IPS-NIHi7 (cell line): ENCODE results near the gene CFAP410.

Experiments
- DNase-seq: peaks from one replicate; pipeline ENCODE4 v3.0.0; 2012; ENCODE audit warnings: mixed read lengths; ENCODE audit errors: extremely low spot score

Gene CFAP410

DNA sequence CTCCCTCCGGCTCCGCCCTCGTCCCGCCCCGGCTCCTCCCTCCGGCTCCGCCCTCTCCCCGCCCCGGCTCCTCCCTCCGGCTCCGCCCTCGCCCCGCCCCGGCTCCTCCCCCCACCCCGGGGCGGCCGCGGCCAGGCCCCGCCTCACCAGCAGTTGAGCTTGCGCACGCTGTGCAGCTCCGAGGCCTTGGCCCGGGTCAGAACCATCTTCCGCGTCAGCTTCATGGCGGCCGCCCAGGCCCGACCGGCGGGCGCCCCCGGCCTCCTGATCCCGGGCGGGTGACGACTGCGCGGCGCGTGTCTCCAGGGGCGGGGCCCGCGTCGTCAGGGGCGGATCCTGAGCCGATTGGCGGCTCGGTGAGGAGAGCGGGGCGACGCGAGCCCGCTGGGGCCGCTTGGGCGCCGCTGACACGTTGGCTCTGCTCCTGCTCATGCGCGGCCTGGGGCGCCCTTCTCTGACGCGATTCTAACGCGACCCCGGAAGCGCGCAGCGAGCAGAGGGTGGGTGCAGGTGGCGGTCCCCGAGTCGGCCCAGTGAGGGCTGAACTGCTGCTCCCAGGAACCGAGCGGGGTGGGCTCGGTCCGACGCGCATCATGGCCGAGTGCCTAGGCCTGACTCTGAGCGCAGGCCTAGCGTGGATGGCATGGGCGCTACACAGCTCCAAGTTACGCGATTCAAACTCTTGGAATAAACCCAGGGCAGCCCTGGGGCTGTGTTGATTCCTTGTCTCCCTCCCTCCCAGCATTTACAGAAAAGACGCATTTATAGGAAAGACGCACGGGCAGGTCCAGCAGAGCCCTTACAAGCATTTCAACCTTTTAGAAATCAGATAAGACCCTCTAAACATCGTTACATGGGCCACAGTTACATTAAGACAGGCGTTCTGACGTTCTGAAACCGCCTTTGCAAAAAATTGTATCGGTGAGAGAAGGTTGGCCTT is at the start of gene CFAP410:
Gene CFAP410 (minus strand): TSS at position 420 of the 940 bp plus-strand sequence. CDS start 196 bp downstream, at position 224.
- DNase-seq: peak; percentile 98

DNA sequence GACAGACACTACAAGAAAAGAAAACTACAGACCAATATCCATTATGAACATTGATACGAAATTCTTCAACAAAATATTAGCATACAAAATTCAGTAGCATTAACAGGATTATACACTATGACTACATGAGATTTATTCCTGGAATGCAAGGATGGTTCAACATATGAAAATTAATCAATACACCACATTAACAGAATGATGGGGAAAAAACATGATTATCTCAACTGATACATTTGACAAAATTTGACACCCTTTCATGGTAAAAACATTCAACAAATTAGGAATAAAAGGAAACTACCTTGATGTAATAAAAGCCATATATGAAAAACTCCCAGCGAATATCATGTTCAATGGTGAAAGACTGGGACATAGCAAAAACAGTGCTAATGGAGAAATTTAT is 45.8 kb upstream of the CFAP410 start:
- no peak for DNase-seq

DNA sequence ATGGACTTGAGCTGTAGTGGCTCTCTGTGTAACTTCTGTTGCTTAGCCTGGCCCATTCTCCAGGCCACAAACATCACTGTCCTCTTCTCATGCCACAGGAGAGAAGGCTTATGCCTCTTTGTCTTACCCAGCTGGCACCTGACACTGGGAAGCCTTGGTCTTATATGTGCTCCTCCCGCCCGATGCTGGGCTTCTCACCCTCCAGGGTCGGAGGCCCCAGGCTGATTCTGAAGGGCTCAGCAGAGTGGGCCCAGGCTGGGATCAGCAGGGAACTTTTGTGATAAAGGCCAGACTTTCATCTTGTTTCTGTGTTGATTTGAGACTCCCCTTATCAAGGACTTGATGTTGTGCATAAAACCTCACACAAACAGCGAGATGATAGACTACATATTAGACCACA is 44.0 kb upstream of the CFAP410 start:
- DNase-seq: no peak

DNA sequence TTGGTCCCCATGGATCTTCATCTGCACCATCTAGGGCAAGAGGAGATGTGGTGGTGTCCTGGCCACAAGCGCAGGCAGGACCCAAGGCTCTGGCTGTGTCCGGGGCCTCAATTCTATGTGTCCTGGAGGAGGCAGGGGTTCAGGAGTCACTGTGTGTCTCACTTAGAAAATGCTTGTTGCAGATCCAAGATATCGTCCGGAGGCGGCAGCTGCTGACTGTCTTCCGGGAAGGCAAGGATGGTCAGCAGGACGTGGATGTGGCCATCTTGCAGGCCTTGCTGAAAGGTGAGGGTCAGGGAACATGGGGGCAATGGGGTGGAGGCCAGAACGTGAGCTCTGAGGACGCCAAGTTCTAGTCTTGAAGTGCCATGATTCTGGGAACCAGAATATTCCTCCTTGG is 43.3 kb upstream of the CFAP410 start:
- no peak for DNase-seq

DNA sequence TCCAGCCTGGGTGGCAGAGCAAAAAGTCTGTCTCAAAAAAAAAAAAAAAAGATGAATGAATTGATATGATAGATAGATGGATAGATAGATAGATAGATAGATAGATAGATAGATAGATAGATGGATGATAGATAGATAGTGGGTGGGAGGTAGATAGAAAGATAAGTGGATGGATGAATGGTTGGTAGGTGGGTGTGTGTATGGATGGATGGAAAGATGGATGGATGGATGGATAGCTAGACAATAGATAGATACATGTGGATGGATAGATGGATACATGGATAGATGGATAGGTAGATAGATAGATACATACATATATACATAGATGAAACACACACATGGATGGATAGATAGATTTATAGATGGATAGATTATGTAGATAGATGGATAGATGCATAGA is 42.7 kb upstream of the CFAP410 start:
- DNase-seq: no peak

DNA sequence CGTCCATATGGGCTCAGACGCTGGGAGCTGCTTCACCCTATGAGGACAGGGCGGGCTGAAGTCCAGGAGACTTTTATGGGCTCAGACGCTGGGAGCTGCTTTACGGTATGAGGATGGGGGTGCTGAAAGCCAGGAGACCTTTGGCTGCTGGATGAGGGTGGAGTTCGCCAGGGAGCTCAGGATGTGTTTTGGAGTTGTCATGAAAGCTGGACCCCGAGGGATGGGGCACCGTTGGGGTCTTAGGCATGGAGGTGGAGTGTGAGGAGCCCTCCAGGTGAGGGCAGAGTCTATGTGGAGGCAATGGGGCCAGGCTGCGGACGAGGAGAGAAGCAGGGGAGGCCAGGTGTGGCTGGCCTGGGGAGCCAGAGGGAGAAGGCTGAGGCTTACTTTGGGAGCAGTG is 41.7 kb upstream of the CFAP410 start:
- no peak for DNase-seq

DNA sequence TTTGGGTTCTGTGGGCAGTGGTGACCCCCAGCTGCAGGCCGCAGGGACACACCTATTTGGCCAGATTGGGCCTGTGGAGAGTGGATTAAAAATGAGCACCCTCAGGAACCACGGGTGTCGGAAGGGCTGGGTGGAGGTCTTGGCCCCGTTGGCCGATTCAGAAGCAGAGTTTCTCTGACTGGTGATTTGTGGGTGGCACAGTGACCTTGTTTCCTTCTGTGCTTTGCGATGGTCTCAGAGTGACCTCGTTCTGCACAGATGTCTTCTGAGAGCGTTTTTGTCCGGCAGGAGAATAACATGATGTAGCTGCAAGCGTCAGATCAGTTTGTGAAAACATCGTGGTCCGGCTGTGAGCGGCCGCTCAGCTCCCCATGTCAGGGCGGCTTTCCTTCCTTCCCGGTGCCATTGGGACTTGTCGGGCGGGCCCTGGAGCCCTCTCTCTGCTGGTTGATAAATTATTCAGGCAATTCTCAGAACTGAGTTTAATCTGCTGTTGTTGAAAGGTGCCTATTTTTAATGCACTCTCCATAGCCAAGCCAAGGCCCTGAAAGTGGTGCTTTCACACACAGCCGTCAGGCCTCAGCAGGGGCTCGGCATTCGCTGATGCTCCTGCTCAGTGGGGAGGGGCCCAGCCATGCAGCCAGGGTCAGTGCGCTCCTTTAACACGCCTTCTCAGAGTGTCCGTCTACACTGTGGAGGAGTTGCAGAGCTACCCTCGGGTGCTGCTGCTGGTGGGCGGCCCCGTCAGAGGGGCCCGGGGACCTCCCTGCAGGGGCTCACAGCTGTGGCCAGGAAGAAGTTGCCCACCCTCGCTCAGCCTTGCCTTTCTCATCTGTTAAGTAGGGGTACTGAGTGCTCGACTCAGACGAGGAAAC is 41.0 kb upstream of the CFAP410 start:
- DNase-seq: peak; percentile 65

DNA sequence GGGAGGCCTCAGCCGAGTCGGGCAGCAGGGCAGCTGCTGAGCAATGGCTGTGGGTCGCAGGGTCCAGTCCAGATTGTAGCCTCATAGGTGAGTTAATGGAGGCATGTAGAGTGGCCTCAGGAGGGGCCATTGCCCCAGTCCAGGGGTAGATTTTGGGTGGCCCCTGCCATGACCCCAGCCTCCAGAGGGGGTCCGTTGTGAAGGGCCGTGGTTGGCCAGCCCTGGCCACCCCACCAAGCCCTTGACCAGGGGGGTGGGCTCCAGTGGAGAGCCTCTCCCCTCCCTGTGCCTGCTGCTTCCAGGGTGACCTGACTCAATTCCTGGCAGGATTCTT is 40.3 kb upstream of the CFAP410 start:
- no peak for DNase-seq

DNA sequence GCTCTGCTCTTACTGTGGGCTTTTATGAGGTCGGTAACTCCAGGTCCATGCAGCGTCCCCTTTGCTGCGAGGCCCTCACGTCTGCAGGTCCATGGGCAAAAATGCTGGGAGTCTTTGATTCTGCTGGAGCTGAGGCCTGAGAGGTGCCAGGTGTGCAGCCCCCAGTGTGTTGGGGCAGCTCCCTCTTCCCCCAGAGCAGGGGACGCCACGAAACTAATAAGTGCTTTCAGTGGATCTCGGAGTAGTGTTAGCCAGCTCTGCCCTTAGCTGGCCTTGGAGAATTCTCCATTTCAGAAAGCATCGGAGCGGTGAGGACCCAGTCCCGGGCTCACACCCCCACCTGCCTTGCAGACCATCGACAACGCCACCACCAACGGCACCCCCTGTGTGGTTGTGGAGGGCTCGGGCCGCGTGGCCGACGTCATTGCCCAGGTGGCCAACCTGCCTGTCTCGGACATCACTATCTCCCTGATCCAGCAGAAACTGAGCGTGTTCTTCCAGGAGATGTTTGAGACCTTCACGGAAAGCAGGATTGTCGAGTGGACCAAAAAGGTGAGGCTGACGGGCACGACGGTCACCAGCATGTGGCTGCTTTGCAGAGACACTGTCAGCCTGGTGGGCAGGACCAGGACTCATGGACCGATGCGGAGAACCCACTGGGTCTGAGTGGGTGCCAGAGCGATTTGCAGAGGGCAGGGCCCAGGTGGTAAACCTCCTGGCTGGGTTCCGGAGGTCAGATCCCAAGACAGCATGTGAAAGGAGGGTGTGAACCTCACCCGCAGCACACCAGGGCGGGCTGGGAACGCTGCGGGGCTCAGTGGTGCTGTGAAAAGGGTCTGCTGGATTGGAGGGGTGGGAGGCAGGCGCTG is 39.7 kb upstream of the CFAP410 start:
- no peak for DNase-seq

DNA sequence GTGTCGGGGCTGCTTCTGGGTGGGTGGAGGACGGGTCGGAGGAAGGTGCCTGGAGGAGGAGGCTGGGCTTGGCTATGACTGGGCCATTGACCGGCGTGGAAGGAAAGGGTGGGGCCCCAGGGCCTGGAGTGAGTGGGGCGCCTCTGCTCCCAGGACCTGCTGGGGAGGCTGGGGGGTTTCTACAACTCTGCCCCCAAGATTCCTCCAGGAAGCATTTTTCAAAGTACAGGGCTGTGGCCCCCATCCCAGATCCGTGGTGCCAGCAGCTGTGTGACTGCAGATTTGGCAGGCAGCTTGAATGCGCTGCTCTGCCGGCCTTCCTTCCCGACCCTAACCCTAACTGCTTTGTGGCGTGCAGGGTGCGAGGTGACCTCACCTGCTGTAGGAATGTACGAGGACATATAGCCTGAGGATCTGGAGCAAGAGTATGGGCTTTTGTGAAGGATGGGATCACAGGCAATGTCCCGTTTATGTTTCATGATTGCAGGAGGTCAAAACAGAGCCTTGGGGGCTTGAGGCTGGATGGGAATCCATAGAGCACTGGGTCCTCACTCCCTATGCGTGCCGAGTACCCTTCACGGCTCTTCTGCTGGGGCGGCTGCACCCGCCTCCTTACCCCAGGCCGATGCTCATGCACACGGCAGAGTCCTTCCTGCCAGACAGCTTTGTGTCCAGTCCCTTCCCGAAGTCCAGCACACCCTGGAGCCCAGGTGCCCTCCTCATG is 38.9 kb upstream of the CFAP410 start:
- DNase-seq: peak; percentile 9

DNA sequence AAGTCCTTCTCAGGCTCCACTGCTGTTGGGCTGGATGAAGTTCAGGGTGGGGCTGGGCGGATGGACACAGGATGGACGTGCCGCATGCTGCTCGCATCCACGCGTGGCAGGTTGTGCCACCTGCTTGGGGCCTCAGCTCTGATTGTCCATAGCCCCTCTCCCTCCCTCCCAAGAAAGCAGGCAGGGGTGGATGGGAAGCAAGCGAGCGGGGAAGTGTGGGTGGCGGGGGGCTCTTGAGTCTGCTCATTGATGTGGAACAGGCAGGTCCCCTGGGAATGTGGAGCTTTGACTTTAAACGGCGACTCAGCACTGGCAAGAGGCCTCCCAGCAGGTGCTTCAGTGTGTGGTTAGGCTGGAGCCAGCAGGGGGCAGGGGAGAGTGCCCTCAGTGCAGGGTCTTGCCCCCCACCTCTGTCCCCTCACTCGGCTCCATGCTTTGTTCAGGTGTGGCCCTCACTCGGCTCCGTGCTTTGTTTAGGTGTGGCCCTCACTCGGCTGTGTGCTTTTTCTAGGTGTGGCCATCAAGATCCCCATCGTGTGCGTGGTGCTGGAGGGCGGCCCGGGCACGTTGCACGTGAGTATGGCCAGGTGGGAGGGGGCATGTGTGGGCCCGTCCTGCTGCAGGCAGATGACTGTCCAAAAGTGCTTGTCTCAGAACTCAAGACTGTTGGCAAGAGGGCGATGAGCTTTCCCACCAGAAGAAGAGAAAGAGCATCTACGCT is 38.2 kb upstream of the CFAP410 start:
- peak; percentile 54 for DNase-seq

DNA sequence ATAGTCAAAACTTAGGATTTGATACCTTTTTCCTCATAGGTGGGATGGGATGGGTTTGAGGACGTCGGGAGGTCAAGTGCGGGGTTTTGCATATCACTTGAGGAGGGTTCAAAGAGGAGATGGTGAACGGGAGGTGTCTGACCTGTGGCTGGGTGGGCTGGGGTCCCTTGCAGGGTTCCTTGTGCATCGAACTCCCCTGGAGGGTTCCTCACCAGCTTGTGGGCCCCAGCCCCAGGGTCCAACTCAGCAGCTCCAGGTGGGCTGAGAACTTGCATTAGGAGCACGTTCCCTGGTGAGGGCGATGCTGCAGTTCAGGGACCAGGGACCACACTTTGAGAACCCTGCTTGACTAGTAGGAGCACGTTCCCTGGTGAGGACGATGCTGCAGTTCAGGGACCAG is 37.4 kb upstream of the CFAP410 start:
- no peak for DNase-seq

DNA sequence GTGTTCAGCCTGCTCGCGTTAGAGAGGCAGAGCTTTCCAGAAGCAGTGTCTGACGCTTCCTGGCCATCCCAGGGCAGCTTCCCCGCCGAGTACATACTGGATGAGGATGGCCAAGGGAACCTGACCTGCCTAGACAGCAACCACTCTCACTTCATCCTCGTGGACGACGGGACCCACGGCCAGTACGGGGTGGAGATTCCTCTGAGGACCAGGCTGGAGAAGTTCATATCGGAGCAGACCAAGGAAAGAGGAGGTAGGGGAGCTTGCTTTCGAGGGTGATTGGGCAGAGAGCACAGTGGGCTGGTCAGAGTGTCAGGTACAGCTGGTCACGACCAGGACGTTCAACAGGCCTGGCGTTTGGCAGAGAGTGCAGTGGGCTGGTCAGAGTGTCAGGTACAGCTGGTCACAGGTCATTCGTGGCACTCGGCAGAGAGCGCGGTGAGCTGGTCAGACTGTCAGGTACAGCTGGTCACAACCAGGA is 36.6 kb upstream of the CFAP410 start:
- DNase-seq: no peak

DNA sequence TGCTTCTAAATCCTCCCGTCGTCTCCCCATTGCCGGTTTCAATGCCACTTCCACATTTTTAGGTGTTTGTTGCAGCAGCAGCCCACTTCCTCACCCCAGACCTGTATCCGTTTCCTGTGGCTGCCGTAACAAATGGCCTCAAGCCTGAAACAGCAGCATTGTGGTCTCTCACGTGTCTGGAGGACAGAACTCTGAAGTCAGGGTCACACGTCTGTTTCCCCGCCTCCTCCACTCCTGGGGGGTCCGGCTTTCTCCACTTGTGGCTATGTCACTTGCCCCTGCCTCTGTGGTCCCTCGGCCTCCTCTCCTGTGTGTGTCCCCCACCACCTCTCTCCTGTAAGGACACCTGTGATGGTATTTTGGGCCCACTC is 36.1 kb upstream of the CFAP410 start:
- DNase-seq: no peak

DNA sequence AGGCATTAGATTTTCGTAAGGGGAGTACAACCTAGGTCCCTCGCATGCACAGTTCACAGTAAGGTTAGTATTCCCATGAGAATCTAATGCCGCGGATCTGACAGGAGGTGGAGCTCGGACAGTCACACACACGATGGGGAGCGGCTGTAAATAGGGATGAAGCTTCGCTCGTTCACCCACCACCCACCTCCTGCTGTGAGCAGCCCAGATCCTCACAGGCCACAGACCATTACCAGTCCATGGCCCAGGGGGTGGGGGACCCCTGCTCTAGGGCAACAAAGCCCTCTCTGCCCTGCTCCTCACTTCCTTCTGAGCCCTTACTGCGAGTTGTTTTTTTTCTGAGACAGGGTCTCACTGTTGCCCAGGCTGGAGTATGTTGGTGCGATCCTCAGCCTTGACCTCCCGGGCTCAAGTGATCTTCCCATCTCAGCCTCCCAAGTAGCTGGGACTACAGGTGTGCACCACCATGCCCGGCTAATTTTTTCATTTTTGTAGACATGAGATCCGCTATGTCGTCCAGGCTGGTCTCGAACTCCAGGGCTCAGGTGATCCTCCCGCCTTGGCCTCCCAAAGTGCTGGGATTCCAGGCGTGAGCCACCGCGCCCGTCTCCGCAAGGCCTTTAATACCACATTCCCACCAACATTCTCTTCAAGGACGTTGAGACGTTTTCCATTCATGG is 35.6 kb upstream of the CFAP410 start:
- no peak for DNase-seq

DNA sequence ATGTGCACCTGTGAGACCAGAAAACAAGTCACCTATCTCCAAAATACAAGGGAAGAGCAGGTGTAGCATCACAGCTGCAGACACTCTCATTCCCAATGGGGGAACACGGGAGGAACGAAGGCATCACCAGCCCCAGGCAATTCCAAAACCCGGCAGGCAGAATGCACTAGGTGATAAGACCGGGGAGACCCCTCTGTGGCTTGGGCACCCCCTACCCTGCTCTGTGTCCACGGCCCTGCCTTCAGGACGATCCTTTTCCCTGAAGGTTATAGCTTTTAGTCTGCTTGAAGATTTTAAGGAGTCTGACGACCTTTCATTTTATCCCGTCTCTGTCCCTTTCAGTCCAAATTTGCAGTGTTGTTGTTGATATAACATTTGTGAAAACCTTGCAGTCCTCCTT is 33.4 kb upstream of the CFAP410 start:
- no peak for DNase-seq

DNA sequence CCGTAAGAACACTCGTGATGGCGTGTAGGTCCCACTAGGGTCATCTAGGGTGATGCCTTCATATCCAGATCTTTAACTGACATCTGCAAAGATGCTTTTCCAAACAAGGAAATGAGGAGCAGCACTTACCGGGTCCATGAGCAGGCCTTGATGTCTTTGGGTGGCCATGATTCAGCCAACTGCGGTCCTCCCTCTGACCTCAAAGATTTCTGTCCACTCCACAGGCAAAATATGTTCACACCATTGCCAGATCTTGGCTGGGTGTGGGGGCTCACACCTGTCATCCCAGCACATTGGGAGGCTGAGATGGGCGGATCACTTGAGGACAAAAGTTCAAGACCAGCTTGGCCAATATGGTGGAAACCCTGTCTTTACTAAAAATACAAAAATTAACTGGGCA is 32.4 kb upstream of the CFAP410 start:
- no peak for DNase-seq

DNA sequence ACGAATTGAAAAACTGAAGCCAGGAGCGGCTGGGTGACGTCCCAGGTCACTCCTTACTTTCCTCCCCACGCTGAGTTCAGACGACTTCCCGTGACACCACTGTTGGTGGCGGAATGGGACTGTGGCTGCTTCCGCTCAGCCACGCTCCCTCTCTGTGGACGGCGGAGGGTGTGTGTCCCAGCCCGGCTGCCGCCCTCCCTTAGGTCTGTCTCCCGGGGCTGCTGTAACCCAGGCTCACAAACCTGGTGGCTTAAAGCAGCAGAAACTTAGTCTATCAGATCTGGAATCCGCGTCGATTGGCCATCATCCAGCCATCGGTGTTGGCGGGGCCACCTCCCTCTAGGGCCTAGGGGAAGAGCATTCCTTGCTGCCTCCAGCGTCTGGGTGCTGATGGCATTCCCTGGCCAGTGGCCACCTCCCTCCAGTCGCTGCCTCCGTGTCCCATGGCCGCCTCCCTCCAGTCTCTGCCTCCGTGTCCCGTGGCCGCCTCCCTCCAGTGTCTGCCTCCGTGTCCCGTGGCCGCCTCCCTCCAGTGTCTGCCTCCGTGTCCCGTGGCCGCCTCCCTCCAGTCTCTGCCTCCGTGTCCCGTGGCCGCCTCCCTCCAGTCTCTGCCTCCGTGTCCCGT is 31.7 kb upstream of the CFAP410 start:
- DNase-seq: peak; percentile 11

DNA sequence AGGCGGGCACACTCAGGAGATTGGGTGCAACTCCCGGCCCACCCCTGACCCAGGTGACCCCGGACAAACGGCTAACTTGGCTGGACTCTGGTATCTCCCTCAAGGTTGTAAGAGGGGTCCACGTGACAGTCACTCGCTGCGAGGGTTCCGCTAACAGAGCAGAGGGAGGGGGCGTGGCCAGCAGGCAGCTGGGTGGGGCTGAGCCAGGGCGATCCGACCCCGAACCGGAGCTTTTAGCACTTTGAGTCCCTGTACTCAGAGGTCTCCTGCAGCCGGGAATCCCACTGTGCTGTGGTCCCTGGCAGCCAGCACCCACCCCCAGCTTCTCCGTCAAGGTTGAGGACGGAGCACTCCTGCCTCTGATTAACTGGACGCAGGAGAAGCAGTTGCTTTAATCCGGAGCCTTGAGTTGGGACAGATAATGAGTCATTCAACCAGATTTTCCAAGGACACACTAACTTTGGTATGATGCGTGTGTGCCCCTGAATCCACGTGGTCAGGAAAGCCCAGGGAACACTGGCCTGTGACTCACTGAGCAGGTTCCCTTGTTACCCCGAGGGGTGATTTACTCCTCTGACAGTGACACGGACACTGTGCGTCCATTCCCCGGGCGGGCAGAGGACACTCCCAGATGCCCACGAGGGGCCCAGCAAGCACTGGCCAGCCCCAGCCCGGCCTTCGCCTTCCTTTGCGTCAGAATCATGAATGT is 31.0 kb upstream of the CFAP410 start:
- peak; percentile 81 for DNase-seq
